ENCODE measurements around the gene NELFB. TPM values are rescaled to one million over a fixed set of nuclear protein-coding genes. Genes with fewer than 3 reads are reported as not detected.

Gene NELFB
- total RNA-seq, 1 experiment from 2014 or later: 71.7 TPM

GRCh38 chr9:137297966-137298365 is 42.8 kb downstream of the NELFB start:
- H3K9me3 ChIP-seq (ENCODE audit: control insufficient read depth, low read depth, low read length): no peaks in the 10 kb centered on the region
- no peaks in the 10 kb centered on the region for H3K79me1 ChIP-seq (ENCODE audit: insufficient read depth, low read depth, low read length, poor library complexity, severe bottlenecking)
- H3K14ac ChIP-seq (ENCODE audit: insufficient read depth, low read length): no peak overlapping the region
- no peak overlapping the region for H2BK20ac ChIP-seq (ENCODE audit: low read depth, low read length, poor library complexity, severe bottlenecking)
- H2BK15ac ChIP-seq (ENCODE audit: low read depth, low read length): no peak overlapping the region
- H4K20me1 ChIP-seq (ENCODE audit: control insufficient read depth, insufficient read depth, insufficient read length): no peaks in the 10 kb centered on the region
- peaks cover 5% of the 10 kb centered on the region; the same call in 1 of the 2 replicates for H3K4me1 ChIP-seq (ENCODE audit: insufficient read depth, low read length)
- H3K23ac ChIP-seq (ENCODE audit: insufficient read length, low read depth, low read length): no peak overlapping the region
- H2AFZ ChIP-seq (ENCODE audit: low read length): no peak overlapping the region
- H3K9me3 Mint-ChIP-seq: peaks cover 3 to 9% of the 10 kb centered on the region in 2 experiments
- no peak overlapping the region for H4K91ac ChIP-seq (ENCODE audit: insufficient read length, low read depth, low read length)
- no peak overlapping the region for H3T11ph ChIP-seq (ENCODE audit: low read length)
- no CpG with 5 or more reads among the region's 7 CpGs for WGBS (ENCODE audit: extremely low coverage, insufficient read length, low lambda C conversion rate)
- no peak for TF ChIP-seq CTCF (conservative IDR thresholded peaks at IDR 0.05)
- no peak overlapping the region for H3K9ac ChIP-seq (ENCODE audit: extremely low read depth, insufficient read length, low read length)
- peak; percentile 31 for DNase-seq
- peak overlapping the region in 1 of 2 experiments; percentile 29; a peak in 1 of 5 replicates for H3K4me3 Mint-ChIP-seq
- peaks cover 7% of the 10 kb centered on the region for H3K23me2 ChIP-seq (ENCODE audit: insufficient read length, low read depth, low read length, poor library complexity, severe bottlenecking)
- H2BK5ac ChIP-seq (ENCODE audit: insufficient read length, low read length): no peak overlapping the region
- no peaks in the 10 kb centered on the region for H3K79me2 ChIP-seq (ENCODE audit: insufficient read depth, low read length)
- no peak overlapping the region for H3K4me2 ChIP-seq (ENCODE audit: insufficient read depth, insufficient read length, low read length)
- no peak overlapping the region for H2AK5ac ChIP-seq (ENCODE audit: insufficient read length, low read length)
- H3K27ac Mint-ChIP-seq: no peak overlapping the region
- peaks cover 32 to 41% of the 10 kb centered on the region in 2 experiments for H3K4me1 Mint-ChIP-seq
- peaks cover 49% of the 10 kb centered on the region for H3K27me3 Mint-ChIP-seq (ENCODE audit: low read depth)
- peaks cover 5% of the 10 kb centered on the region; the same call in 1 of the 2 replicates for H3K27me3 ChIP-seq (ENCODE audit: insufficient read depth, low read length)
- no peak overlapping the region for H2BK12ac ChIP-seq (ENCODE audit: insufficient read length, low read depth, low read length)
- no peak overlapping the region for H4K5ac ChIP-seq (ENCODE audit: insufficient read length, low read depth, low read length)
- H3K36me3 Mint-ChIP-seq (ENCODE audit: insufficient read depth in 1 of 3, low read depth in 3 of 3): peaks cover 0 to 5% (median 3%) of the 10 kb centered on the region in 3 experiments; a peak in 4 of 7 replicates
- no peak overlapping the region for H3K4ac ChIP-seq (ENCODE audit: low read depth, low read length)
- H3K18ac ChIP-seq (ENCODE audit: insufficient read length, low read depth, low read length): no peak overlapping the region
- no peak overlapping the region for H3K56ac ChIP-seq (ENCODE audit: insufficient read length, low read depth, low read length)
- no peak overlapping the region for H4K8ac ChIP-seq (replicated peaks; ENCODE audit: insufficient read length, low read depth, low read length)
- no peak overlapping the region for H3K27ac ChIP-seq (ENCODE audit: insufficient read length, low read depth, low read length)
- H2BK120ac ChIP-seq (ENCODE audit: low read depth, low read length, poor library complexity, severe bottlenecking): no peak overlapping the region

Measured in H9 (cell line).